Anterior cingulate cortex (tissue), 58 donors: ENCODE measurements around the gene HAPLN2.
"Not testable (repeated sequence)": the region's sequence is repeated elsewhere in the genome, so short reads cannot be mapped to it uniquely, and the experiment has no call there.

Experiments used
- DNase-seq, 58 donors: peaks; one replicate each; lab custom pipeline; 2025; lab: John Stamatoyannopoulos, UW

The HAPLN2 gene

DNA sequence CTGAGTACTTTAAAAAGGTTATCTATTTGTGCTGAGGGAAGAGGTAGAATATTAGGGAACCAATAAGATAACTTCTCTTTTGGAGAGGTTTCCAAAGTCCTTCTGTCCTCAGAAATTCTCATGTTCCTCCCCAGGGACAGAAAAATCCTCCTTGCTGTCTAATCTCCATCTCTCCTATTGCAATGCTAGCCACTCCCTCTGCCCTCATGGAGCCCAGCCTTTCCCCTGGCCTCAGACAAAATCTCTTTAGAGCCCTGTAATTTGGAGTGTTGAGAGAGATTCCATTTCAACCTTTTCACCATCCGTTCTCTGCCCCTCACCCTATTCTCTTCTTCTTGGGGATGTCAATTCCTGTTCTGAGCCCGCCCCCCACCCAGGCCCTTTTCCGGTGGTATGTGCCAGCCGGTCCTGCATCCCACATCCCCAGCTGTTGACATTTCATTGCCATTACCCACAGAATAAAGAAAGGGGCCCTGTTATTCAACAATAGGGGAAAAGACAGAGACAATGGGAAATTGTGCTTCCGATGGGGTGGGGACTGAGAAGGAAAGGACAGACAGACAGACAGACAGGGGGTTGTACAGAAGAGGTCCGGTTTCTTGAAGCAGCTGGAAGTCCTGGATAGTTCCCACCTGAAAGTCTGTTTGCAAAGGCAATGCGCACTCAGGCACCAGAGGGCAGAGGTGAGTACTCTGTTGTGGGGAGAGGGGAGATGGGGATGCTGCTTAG is at the start of gene HAPLN2:
Gene HAPLN2 (plus strand): TSS at position 563 of the 729 bp plus-strand sequence. CDS start 4,076 bp downstream, outside the sequence.
- peak in 36 of 58 donors; percentile 13 to 79 (median 48) for DNase-seq

- DNase-seq: no peak
Observed at GRCh38 chr1:156571261-156571852, 47.9 kb upstream of the HAPLN2 start.

- peak in 54 of 58 donors; percentile 12 to 83 (median 58) for DNase-seq
Observed at GRCh38 chr1:156571919-156572662, 47.1 kb upstream of the HAPLN2 start, which contains the start of gene IQGAP3. TSS of gene IQGAP3 (minus strand) at chr1:156572565. CDS start at chr1:156572529, 36 bp downstream.

- peak in 2 of 58 donors; percentile 23 to 26 for DNase-seq
Observed at GRCh38 chr1:156572663-156573018, 46.6 kb upstream of the HAPLN2 start.

DNA sequence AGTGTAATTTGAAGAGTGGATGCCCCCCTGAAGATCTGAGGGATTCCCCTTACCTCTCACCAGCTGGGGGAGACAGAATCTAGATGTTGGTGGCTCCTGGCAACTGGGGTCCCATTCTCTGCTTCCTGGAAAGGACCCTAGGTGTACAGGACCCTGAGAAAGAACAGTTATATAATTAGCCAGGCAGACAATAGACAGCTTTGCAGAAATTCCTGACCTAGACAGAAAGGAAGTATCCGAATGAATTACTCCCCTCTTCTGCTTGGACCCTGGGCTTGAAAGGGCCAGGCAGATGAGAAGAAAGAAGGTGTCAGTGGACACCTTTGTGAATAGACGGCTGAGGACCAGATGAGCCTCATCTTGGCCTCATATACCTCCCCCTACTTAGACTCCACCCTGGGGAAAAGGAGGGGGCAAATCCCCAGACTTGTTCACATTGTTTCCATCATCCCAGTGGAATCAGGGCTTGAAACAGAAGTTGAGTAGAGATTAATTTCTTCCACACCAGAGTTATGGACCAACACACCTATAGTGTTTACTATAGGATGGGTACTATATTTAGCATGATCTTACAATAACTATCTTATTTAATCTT is 45.1 kb upstream of the HAPLN2 start:
- no peak for DNase-seq

GRCh38 chr1:156577550-156577949 is 41.7 kb upstream of the HAPLN2 start:
- no peak for DNase-seq

- DNase-seq: no peak
Observed at GRCh38 chr1:156578055-156578454, 41.2 kb upstream of the HAPLN2 start.

GRCh38 chr1:156579472-156579871 is 39.7 kb upstream of the HAPLN2 start, which contains the start of gene TTC24:
TSS of gene TTC24 (plus strand) at chr1:156579723. CDS start at chr1:156581365, 1,642 bp downstream.
- DNase-seq: no peak

DNA sequence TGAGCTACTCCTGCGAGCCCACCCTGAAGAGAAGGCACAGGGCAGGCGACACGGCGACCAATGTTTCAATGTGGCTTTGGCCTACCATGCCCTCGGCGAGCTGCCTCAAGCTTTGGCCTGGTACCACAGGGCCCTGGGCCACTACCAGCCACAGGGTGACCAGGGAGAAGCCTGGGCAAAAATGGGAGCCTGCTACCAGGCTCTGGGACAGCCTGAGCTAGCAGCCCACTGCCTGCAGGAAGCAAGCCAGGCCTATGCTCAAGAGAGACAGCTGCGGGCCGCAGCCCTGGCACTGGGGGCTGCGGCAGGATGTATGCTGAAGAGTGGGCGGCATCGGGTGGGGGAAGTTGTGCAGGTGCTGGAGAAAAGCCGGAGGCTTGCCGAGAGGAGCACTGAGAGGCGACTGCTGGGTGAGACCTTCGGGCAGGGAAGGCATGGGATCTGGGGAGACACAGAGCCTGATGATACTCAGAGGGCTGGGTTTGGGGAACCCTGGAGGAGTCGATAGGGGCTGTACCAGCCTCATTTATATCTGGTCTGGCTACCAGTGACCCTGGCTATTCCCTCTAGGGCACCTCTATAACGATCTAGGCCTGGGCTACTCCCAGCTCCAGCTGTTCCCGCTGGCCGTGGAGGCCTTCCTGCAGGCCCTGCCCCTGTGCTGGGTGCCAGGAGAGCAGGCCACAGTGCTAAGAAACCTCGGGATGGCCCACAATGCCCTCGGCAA is 37.4 kb upstream of the HAPLN2 start:
- no peak for DNase-seq

- no peak for DNase-seq
Observed at GRCh38 chr1:156582388-156583017, 36.7 kb upstream of the HAPLN2 start.

- peak in 48 of 58 donors; percentile 4 to 79 (median 41) for DNase-seq
Observed at GRCh38 chr1:156583821-156584622, 35.2 kb upstream of the HAPLN2 start.

- DNase-seq: no peak
Observed at GRCh38 chr1:156584813-156585212, 34.4 kb upstream of the HAPLN2 start.

DNA sequence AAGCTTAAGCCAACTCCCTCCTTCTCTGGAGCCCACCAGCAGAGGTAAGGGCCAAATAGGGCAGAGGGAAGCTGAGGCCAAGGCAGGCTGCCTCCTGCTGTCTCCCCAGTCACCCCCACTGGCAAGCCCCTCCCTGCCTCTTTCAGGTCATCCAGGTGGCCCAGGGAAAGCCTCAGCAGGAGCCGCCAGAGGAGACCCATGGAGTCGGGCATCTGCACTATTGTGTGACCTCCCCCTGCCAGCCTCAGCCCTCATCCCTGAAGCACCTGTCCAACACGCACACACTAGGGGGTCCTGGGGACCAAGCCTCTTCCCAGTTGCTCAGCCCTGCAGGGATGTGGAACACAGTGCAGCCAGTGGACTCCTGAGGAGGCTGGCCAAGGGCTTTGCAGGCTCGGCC is 32.9 kb upstream of the HAPLN2 start:
- no peak for DNase-seq

- DNase-seq: no peak
Observed at GRCh38 chr1:156586892-156587477, 32.2 kb upstream of the HAPLN2 start.

GRCh38 chr1:156587927-156588326 is 31.3 kb upstream of the HAPLN2 start:
- DNase-seq: not testable (repeated sequence)

DNA sequence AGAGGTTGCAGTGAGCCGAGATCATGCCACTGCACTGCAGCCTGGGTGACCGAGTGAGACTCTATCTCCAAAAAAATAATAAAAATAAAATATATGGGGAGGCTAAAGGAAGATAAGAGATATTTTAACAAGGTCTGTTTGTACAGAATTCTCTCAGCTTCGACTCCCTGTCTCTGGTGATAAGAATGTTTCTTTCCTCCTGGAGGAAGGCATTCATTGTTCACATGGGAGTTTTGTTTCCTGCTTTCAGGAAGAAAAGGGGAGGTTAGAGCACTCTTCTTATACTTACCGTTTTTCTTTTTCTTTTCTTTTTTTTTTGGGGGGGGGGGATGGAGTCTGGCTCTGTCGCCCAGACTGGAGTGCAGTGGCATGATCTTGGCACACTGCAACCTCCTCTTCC is 29.7 kb upstream of the HAPLN2 start:
- no peak for DNase-seq

DNA sequence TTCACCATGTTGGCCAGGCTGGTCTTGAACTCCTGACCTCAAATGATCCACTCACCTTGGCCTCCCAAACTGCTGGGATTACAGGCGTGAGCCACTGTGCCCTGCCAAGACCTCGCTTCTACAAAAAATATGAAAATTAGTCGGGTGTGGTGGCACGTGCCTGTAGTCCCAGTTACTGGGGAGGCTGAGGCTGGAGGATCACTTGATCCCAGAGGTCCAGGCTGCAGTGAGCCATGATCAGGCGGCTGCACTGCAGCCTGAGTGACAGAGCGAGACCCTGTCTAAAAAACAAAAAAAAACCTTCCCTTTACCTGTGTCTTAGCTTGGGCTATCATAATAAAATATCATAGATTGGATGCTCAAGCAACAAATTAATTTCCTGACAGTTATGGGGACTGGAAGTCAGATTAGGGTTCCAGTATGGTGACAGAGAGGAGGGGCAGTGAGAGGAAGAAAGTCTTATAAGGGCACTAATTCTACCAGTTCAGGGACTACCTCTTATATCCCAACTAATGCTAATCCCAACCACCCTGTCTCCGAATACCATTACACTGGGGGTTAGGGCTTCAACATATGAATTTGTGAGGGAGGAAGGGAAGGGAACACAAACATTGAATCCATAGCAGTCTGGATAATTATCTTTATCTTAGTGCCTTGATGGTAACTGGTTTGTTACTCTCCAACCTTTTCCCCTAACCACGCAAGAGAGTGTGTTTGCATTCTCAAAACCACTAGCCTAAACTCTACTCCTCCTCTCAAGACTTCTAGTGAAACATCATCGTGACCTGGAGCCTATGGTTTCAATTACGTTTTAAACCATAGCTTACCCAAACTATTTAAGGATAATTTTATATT is 28.7 kb upstream of the HAPLN2 start:
- DNase-seq: no peak

DNA sequence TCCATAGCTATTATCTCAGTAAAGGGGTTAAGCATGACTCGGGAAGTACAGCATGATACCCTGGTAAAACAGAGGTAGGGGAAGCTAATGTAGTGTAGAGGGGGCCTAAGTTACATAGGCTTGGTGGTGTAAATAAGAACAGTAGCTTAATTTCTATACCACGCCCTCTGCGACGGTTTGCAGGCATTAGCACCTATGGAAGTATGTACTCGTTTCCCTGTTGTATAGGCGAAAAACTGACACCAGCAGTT is 28.1 kb upstream of the HAPLN2 start:
- no peak for DNase-seq
